ENCODE measurements around the gene UBR4. TPM values are rescaled to one million over a fixed set of nuclear protein-coding genes. Genes with fewer than 3 reads are reported as not detected.

UBR4 gene
- polyA plus RNA-seq, 1 donor (not counting 4 experiments of a cell fraction or from before 2014, with no cell fraction given), result 39.0 TPM

DNA sequence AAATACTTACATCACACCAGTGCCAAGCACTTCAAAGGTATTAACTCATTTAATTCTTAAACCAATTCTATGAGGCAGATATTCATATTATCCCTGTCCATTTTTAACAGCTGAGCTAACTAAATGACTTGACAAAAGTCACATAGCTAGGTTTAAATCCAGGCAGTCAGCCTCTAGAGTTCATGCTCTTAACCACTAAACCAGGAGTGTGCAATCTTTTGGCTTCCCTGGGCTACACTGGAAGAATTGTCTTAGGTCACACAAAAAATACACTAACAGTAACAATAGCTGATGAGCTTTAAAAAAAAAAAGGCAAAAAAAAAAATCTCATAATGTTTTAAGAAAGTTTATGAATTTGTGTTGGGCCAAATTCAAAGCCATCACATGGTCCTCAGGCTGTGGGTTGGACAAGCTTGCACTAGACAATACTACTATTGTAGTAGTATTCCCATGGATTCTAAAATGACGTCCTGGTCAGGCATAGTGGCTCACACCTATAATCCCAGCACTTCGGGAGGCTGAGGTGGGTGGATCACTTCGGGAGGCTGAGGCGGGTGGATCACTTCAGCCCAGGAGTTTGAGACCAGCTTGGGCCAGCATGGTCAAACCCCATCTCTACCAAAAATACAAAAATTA lies 10.0 kb downstream of the UBR4 start:
- H3K27me3 ChIP-seq (ENCODE audit: control insufficient read depth, extremely low read depth, insufficient read depth, low read length), result no peaks in the 10 kb centered on the region
- TF ChIP-seq, protein P1, sequence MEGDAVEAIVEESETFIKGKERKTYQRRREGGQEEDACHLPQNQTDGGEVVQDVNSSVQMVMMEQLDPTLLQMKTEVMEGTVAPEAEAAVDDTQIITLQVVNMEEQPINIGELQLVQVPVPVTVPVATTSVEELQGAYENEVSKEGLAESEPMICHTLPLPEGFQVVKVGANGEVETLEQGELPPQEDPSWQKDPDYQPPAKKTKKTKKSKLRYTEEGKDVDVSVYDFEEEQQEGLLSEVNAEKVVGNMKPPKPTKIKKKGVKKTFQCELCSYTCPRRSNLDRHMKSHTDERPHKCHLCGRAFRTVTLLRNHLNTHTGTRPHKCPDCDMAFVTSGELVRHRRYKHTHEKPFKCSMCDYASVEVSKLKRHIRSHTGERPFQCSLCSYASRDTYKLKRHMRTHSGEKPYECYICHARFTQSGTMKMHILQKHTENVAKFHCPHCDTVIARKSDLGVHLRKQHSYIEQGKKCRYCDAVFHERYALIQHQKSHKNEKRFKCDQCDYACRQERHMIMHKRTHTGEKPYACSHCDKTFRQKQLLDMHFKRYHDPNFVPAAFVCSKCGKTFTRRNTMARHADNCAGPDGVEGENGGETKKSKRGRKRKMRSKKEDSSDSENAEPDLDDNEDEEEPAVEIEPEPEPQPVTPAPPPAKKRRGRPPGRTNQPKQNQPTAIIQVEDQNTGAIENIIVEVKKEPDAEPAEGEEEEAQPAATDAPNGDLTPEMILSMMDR (optimal IDR thresholded peaks at IDR 0.05 in 1 of 3, IDR thresholded peaks at IDR 0.05 in 1 of 3, conservative IDR thresholded peaks at IDR 0.05 in 1 of 3; ENCODE audit: extremely low read depth in 1 of 3, insufficient read depth in 2 of 3, low read length in 3 of 3), result no peak
- no peak for TF ChIP-seq EZH2 (IDR thresholded peaks at IDR 0.05; ENCODE audit: low read length)
- H3K4me3 ChIP-seq (ENCODE audit: control insufficient read depth in 2 of 3, extremely low read depth in 1 of 3, insufficient read depth in 2 of 3, low read depth in 1 of 3, low read length in 3 of 3), result no peak overlapping the region
- H3K9me1 ChIP-seq (ENCODE audit: control insufficient read depth, extremely low read depth, insufficient read depth, low read length), result no peaks in the 10 kb centered on the region
- FAIRE-seq, result no peak
- no peak overlapping the region for H3K27ac ChIP-seq (ENCODE audit: control insufficient read depth, insufficient read depth, low read length)
- peaks cover 7% of the 10 kb centered on the region for H4K20me1 ChIP-seq (ENCODE audit: control insufficient read depth, extremely low read depth, insufficient read depth, low read length)
- no peak overlapping the region for H3K9ac ChIP-seq (ENCODE audit: control insufficient read depth, extremely low read depth, insufficient read depth, low read length)
- no peak overlapping the region for H2AFZ ChIP-seq (ENCODE audit: control insufficient read depth, low read length)
- peaks cover 49% of the 10 kb centered on the region for H3K79me2 ChIP-seq (ENCODE audit: control insufficient read depth, insufficient read depth, low read length)
- DNase-seq (ENCODE audit: low read depth, low spot score), result no peak
- H3K9me3 ChIP-seq (ENCODE audit: control insufficient read depth, low read depth, low read length), result no peaks in the 10 kb centered on the region
- H3K4me2 ChIP-seq (ENCODE audit: control insufficient read depth, extremely low read depth, insufficient read depth, low read depth, low read length), result no peak overlapping the region
- dilution Hi-C loops (cut with MboI; ENCODE audit: extremely low pct_ligation_motif_present, low sequenced_read_pairs), result no loop called here
- H3K36me3 ChIP-seq (ENCODE audit: control insufficient read depth in 2 of 2, extremely low read depth in 1 of 2, insufficient read depth in 2 of 2, low read length in 2 of 2), result peaks cover 25 to 37% of the 10 kb centered on the region in 2 experiments
- H3K4me1 ChIP-seq (ENCODE audit: control insufficient read depth, extremely low read depth, insufficient read depth, low read length), result peaks cover 18% of the 10 kb centered on the region

DNA sequence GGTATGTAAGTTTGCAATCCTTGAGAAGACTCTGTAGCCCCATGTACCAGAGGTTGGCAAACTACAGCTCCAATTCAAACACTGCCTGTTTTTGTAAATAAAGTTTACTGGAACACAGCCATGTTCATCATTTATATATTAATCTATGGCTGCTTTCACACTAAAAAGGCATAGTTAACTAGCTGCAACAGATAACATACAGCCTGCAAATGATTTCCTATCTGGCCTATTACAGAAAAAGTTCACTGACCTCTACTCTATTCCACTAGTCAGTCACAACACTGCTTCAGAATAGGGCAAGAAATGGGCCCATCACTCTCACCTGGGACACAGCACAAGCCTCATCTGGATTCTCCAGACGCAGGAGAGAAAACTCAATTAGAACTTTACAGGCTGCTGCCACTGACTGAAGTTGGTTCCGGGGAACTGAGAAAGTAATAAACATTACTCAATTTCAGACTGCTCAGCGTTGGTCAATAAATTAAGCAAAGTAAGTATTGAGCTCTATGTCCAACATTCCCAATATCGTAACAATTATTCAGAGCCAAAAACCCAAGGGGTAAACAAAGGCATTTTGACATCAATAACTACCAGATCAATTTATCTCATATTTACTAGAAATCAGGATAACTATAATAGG lies 10.6 kb downstream of the UBR4 start:
- FAIRE-seq, result no peak
- no peaks in the 10 kb centered on the region for H3K27me3 ChIP-seq (ENCODE audit: control insufficient read depth, extremely low read depth, insufficient read depth, low read length)
- no peak for DNase-seq (ENCODE audit: low read depth, low spot score)
- H4K20me1 ChIP-seq (ENCODE audit: control insufficient read depth, extremely low read depth, insufficient read depth, low read length), result peaks cover 7% of the 10 kb centered on the region
- H2AFZ ChIP-seq (ENCODE audit: control insufficient read depth, low read length), result no peak overlapping the region
- H3K9ac ChIP-seq (ENCODE audit: control insufficient read depth, extremely low read depth, insufficient read depth, low read length), result no peak overlapping the region
- TF ChIP-seq, protein P1 (optimal IDR thresholded peaks at IDR 0.05 in 1 of 3, IDR thresholded peaks at IDR 0.05 in 1 of 3, conservative IDR thresholded peaks at IDR 0.05 in 1 of 3; ENCODE audit: extremely low read depth in 1 of 3, insufficient read depth in 2 of 3, low read length in 3 of 3), result no peak
- no peak for TF ChIP-seq EZH2 (IDR thresholded peaks at IDR 0.05; ENCODE audit: low read length)
- H3K4me2 ChIP-seq (ENCODE audit: control insufficient read depth, extremely low read depth, insufficient read depth, low read depth, low read length), result no peak overlapping the region
- peaks cover 25 to 34% of the 10 kb centered on the region in 2 experiments for H3K36me3 ChIP-seq (ENCODE audit: control insufficient read depth in 2 of 2, extremely low read depth in 1 of 2, insufficient read depth in 2 of 2, low read length in 2 of 2)
- peaks cover 42% of the 10 kb centered on the region for H3K79me2 ChIP-seq (ENCODE audit: control insufficient read depth, insufficient read depth, low read length)
- no peaks in the 10 kb centered on the region for H3K9me3 ChIP-seq (ENCODE audit: control insufficient read depth, low read depth, low read length)
- H3K4me1 ChIP-seq (ENCODE audit: control insufficient read depth, extremely low read depth, insufficient read depth, low read length), result peaks cover 13% of the 10 kb centered on the region
- no peaks in the 10 kb centered on the region for H3K9me1 ChIP-seq (ENCODE audit: control insufficient read depth, extremely low read depth, insufficient read depth, low read length)
- H3K4me3 ChIP-seq (ENCODE audit: control insufficient read depth in 2 of 3, extremely low read depth in 1 of 3, insufficient read depth in 2 of 3, low read depth in 1 of 3, low read length in 3 of 3), result no peak overlapping the region
- dilution Hi-C loops (cut with MboI; ENCODE audit: extremely low pct_ligation_motif_present, low sequenced_read_pairs), result no loop called here
- no peak overlapping the region for H3K27ac ChIP-seq (ENCODE audit: control insufficient read depth, insufficient read depth, low read length)

All from keratinocyte (primary cell).